ENCODE data around the gene SDR39U1.

SDR39U1 gene

GRCh38 chr14:24441485-24441884 is 1.1 kb downstream of the SDR39U1 start:
- no peak for DNase-seq

- DNase-seq: no peak
Measured at GRCh38 chr14:24440606-24441399, 1.8 kb downstream of the SDR39U1 start.

GRCh38 chr14:24439830-24440605 is 2.6 kb downstream of the SDR39U1 start:
- no peak for DNase-seq

- no peak for DNase-seq
Measured at GRCh38 chr14:24439257-24439656, 3.3 kb downstream of the SDR39U1 start.

GRCh38 chr14:24438223-24439097 is 4.1 kb downstream of the SDR39U1 start:
- no peak for DNase-seq

- DNase-seq: no peak
Measured at GRCh38 chr14:24437736-24438067, 4.9 kb downstream of the SDR39U1 start.

GRCh38 chr14:24437020-24437735 is 5.4 kb downstream of the SDR39U1 start:
- no peak for DNase-seq

- DNase-seq: peak; percentile 52
Measured at GRCh38 chr14:24436355-24437019, 6.1 kb downstream of the SDR39U1 start.

- no peak for DNase-seq
Measured at GRCh38 chr14:24435998-24436354, 6.6 kb downstream of the SDR39U1 start.

- DNase-seq: no peak
Measured at GRCh38 chr14:24435192-24435810, 7.3 kb downstream of the SDR39U1 start.

- no peak for DNase-seq
Measured at GRCh38 chr14:24434676-24435075, 7.9 kb downstream of the SDR39U1 start.

- DNase-seq: no peak
Measured at GRCh38 chr14:24434036-24434435, 8.5 kb downstream of the SDR39U1 start.

GRCh38 chr14:24432259-24433131 is 10.1 kb downstream of the SDR39U1 start:
- DNase-seq: no peak

GRCh38 chr14:24431569-24432258 is 10.9 kb downstream of the SDR39U1 start:
- DNase-seq: peak; percentile 92

GRCh38 chr14:24430682-24431568 is 11.7 kb downstream of the SDR39U1 start:
- DNase-seq: peak; percentile 46

GRCh38 chr14:24430143-24430681 is 12.4 kb downstream of the SDR39U1 start:
- DNase-seq: peak; percentile 49

GRCh38 chr14:24429395-24430142 is 13.0 kb downstream of the SDR39U1 start, which contains the start of the genes CBLN3 and KHNYN:
CBLN3 (minus strand) TSS chr14:24429668; CDS start chr14:24429054, 614 bp downstream.
KHNYN (plus strand) TSS chr14:24429954; CDS start chr14:24430731, 777 bp downstream.
- peak; percentile 83 for DNase-seq

Data from RPMI8226 (cell line).